ENCODE data around the gene NCAPD3.
"Not testable (repeated sequence)": the region's sequence is repeated elsewhere in the genome, so short reads cannot be mapped to it uniquely, and the experiment has no call there.

Gene NCAPD3

DNA sequence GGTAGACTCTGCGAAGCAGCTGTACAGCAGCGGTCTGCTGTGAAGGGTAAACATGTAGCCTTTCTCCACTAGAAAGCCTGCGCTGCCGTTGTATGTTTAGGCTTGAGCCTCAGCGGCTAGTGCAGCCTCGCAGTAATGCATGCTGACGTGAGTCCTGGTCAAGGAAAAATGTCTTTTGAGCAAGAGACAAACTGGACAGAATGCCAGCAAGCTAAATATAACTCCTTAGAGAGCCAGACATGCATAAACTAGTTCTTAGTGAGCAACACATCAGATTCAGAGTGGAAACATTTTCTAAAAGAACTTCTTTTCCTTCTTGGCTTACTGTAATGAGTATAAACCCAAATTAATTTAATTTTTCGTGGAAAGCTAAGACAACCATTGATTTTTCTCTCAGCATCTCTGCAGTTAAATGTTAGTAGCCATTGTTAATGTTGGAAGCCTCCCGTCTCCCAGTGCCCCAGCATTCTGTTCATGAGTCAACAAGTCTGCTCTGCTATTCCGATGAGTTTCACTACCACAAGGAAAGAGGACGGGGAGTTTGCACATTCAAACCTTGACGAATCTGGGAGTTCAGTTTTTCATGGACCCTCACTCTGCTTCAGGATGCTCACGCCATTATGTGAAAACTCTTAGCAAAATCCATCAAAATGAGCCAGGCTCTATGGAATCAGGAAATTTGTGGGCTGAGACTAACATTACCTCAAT lies 103.5 kb downstream of the NCAPD3 start:
- Histone ChIP-seq H3K4me3 (ENCODE audit: low read depth, low read length) (no peak overlapping the region), H3K9me3 (ENCODE audit: severe bottlenecking) (no peaks in the 10 kb centered on the region), H3K36me3 (peaks cover 7% of the 10 kb centered on the region), H3K27ac (no peak overlapping the region), H3K27me3 (ENCODE audit: insufficient read depth, low read depth, severe bottlenecking) (no peaks in the 10 kb centered on the region)
- no peak for DNase-seq
- TF ChIP-seq, protein P1, sequence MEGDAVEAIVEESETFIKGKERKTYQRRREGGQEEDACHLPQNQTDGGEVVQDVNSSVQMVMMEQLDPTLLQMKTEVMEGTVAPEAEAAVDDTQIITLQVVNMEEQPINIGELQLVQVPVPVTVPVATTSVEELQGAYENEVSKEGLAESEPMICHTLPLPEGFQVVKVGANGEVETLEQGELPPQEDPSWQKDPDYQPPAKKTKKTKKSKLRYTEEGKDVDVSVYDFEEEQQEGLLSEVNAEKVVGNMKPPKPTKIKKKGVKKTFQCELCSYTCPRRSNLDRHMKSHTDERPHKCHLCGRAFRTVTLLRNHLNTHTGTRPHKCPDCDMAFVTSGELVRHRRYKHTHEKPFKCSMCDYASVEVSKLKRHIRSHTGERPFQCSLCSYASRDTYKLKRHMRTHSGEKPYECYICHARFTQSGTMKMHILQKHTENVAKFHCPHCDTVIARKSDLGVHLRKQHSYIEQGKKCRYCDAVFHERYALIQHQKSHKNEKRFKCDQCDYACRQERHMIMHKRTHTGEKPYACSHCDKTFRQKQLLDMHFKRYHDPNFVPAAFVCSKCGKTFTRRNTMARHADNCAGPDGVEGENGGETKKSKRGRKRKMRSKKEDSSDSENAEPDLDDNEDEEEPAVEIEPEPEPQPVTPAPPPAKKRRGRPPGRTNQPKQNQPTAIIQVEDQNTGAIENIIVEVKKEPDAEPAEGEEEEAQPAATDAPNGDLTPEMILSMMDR (IDR thresholded peaks at IDR 0.05; ENCODE audit: low read depth, low read length): no peak

GRCh38 chr11:134119094-134119493 lies 104.7 kb downstream of the NCAPD3 start:
- no peak for DNase-seq
- TF ChIP-seq, protein P1 (IDR thresholded peaks at IDR 0.05; ENCODE audit: low read depth, low read length): no peak
- no peaks in the 10 kb centered on the region for H3K9me3 ChIP-seq (ENCODE audit: severe bottlenecking)
- H3K27ac ChIP-seq: no peak overlapping the region
- H3K27me3 ChIP-seq (ENCODE audit: insufficient read depth, low read depth, severe bottlenecking): no peaks in the 10 kb centered on the region
- no peak overlapping the region for H3K4me3 ChIP-seq (ENCODE audit: low read depth, low read length)
- H3K36me3 ChIP-seq: peaks cover 7% of the 10 kb centered on the region

DNA sequence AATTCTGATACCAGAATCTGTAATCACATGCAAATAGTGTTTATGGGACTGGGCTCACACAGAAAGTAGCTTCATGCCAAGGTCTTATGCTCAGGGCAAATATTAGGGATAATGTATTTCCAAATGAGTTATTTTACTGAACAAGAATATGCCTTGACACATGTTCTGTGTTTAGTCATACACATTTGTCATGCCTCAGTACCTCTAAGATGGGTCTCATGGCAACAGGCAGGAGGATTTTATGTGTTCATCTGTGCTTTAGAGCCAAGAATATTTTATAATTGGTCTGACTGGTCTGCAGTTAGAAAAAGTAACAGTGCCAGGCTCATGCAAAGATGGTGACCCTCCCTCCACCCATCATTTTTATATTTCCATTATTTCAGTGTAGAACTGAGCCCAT lies 105.8 kb downstream of the NCAPD3 start:
- TF ChIP-seq, protein P1 (IDR thresholded peaks at IDR 0.05; ENCODE audit: low read depth, low read length): no peak
- H3K27me3 ChIP-seq (ENCODE audit: insufficient read depth, low read depth, severe bottlenecking): no peaks in the 10 kb centered on the region
- no peak for DNase-seq
- no peaks in the 10 kb centered on the region for H3K9me3 ChIP-seq (ENCODE audit: severe bottlenecking)
- H3K36me3 ChIP-seq: peaks cover 7% of the 10 kb centered on the region
- no peak overlapping the region for H3K27ac ChIP-seq
- no peak overlapping the region for H3K4me3 ChIP-seq (ENCODE audit: low read depth, low read length)

DNA sequence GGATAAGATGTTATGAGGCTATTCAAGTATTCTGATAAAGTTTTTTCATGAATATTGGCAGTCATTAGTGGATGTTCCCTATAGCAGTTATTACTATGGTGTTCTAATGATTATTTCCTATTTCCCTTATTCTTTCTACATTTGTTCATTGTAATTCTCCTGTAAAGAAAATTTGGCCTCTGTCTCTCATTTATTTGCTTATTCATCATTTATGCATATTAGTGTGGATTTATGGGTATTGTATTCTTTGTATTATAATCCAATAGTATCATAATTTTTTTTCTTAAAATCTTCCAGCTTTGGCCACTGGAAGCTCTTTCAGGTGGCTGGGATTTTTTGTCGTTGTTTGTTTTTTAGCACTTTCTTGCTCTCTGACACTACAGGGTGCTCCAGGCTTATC lies 107.6 kb downstream of the NCAPD3 start:
- no peak for DNase-seq
- H3K27ac ChIP-seq: no peak overlapping the region
- H3K36me3 ChIP-seq: peaks cover 16% of the 10 kb centered on the region
- H3K9me3 ChIP-seq (ENCODE audit: severe bottlenecking): no peaks in the 10 kb centered on the region
- no peak overlapping the region for H3K4me3 ChIP-seq (ENCODE audit: low read depth, low read length)
- TF ChIP-seq, protein P1 (IDR thresholded peaks at IDR 0.05; ENCODE audit: low read depth, low read length): no peak
- no peaks in the 10 kb centered on the region for H3K27me3 ChIP-seq (ENCODE audit: insufficient read depth, low read depth, severe bottlenecking)

- peaks cover 12% of the 10 kb centered on the region for H3K36me3 ChIP-seq
- DNase-seq; H3K27ac ChIP-seq; H3K27me3 ChIP-seq (ENCODE audit: insufficient read depth, low read depth, severe bottlenecking); H3K4me3 ChIP-seq (ENCODE audit: low read depth, low read length); H3K9me3 ChIP-seq (ENCODE audit: severe bottlenecking): not testable (repeated sequence)
These were observed 110.0 kb downstream of the NCAPD3 start for GRCh38 chr11:134113787-134114186.

GRCh38 chr11:134110252-134110815 lies 113.4 kb downstream of the NCAPD3 start:
- Histone ChIP-seq H3K4me3 (ENCODE audit: low read depth, low read length) (no peak overlapping the region), H3K9me3 (ENCODE audit: severe bottlenecking) (no peaks in the 10 kb centered on the region), H3K36me3 (peaks cover 12% of the 10 kb centered on the region), H3K27me3 (ENCODE audit: insufficient read depth, low read depth, severe bottlenecking) (no peaks in the 10 kb centered on the region), H3K27ac (no peak overlapping the region)
- DNase-seq: no peak
- TF ChIP-seq, protein P1 (IDR thresholded peaks at IDR 0.05; ENCODE audit: low read depth, low read length): no peak

Measured in WERI-Rb-1 (cell line).